ENCODE results near the gene WNT8B.

The WNT8B gene, protein sequence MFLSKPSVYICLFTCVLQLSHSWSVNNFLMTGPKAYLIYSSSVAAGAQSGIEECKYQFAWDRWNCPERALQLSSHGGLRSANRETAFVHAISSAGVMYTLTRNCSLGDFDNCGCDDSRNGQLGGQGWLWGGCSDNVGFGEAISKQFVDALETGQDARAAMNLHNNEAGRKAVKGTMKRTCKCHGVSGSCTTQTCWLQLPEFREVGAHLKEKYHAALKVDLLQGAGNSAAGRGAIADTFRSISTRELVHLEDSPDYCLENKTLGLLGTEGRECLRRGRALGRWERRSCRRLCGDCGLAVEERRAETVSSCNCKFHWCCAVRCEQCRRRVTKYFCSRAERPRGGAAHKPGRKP

DNA sequence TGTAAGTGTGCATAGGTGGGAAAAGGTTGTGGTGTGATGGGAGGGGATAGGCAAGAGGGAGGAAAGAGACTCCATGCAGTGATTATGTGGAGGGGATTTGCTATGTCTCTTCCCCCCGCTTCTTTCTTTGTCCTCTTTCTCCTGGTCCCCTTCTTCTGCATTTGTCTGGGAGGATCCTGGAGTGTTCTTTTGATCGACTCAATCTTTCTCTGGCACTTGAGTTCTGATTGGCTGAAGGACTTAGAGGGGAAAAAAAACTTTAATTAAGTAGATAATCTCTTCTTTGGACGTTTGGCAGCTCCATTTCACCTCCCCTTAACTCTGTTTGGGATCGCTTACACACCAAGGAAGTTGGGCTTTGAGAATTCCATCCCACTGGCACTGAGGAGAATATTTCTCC, at the start of gene WNT8B:
TSS of gene WNT8B (plus strand) at position 301 of the 400 bp plus-strand sequence. CDS start 160 bp downstream, outside the sequence.
- no peak for DNase-seq

GRCh38 chr10:100413173-100413572, 49.6 kb upstream of the WNT8B start:
- DNase-seq: no peak

DNA sequence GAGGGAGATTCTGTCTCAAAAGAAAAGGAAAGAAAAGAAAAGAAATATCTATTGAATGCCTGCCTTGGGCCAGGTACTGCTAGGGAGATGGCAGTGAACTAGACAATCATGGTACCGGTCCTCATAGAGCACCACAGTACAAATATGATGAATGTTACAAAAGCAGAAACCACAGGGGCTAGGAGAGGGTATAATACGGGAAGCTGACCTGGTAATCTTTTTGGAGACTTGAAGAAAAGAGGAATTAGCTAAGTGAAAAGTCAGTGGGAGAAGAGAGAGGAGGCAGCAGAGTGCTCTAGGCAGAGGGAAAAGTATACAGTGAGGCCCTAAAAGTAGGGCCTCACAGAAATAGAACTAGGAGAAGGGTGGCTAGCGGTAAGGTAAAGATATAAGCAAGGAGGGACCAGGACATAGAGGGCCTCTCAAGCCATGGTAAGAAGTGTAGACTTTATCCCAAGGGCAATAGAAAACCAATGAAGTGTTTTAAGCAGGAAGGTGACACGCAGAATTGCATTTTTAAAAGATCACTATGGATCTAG, 42.8 kb upstream of the WNT8B start:
- no peak for DNase-seq

DNA sequence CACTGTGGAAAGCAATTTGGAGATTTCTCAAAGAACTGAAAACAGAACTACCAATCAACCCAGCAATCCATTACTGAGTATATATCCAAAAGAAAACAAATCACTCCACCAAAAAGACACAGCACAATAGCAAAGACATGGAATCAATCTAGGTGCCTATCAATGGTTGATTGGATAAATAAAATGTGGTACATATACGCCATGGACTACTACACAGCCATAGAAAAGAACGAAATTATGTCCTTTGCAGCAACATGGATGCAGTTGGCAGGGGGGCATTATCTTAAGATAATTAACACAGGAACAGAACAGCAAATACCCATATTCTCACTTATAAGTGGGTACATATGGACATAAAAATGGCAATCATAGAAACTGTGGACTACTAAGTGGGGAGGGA, 35.4 kb upstream of the WNT8B start:
- no peak for DNase-seq

DNA sequence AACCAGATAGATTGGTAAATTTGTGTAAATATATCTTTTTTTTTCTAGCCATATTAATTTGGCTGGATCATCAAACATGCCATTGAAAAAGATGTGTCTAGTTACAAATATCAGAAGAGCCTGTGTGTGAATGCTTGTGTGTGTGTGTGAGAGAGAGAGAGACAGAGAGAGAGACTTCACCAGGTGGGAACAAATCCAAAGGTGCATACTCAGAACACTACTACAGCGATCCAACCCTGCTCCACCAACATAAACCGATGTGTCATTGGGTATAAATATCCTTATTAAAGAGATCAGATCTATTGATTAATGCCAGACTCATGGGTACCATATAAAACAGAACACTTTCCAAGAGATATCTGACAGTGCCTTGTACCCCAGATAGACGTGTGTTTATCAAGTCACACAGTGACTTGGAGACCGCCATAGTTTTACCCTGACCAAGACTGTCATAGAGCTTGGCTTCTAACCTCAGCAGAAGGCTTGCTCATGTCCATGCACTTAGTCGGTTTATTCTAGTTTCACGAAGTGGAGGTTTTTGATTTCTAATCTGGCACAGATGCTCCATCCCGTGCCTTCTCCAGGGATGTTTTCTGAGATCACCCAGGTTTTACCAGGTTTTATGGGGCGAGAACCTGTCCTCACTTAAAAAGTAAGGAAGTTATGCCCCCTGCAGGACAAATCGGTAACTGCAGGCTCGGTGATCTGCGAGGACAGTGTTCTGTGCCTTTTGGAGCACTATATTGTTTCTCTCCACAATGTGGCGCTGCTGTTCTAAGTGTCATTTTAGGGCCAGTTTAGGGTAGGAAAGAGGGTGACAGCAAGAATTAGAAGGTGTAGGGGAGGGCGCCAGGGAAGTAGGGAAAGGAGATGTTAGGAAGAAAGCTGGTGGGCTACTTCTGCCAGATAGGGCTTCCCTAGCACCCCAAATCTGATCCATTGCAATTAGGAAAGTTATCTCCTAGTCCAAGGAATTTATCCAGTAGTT, 29.3 kb upstream of the WNT8B start:
- peak; percentile 55 for DNase-seq

DNA sequence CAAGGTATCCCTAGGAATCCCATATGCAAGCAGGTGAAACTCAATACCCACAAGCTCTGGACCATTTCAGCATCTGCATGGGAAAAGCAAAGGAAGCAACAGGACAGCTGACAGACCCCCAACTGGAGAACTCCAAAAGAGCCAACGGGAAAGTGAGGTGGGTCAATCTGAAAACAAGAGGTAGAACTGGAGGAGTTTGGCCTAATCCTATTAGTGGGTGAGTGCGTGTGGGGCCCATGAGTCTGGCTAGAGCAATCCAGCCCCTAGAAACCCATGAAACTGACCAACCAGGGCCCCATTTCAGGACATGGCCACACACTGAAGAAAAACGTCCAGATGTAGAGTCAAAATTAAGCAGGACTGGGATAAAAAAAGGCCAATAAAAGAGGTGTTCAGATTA, 26.6 kb upstream of the WNT8B start:
- DNase-seq: no peak

GRCh38 chr10:100438674-100439315, 24.0 kb upstream of the WNT8B start:
- no peak for DNase-seq

DNA sequence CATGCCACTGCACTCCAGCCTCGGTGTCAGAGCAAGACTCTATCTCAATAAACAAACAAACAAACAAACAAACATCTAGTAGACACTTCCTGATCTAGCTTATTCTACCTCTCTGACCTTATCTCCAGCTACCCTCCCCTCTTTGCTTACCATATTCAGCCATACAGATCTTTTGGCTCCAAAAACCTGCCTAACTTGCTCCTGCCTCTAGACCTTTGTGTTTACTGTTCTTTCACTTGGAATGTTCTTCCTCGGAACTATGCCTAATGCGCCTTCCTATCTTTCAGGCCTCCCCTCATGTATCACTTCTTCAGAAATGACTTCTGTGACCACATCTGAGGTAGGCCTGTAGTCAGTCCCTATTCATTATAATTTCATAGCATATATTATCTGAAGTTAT, 20.3 kb upstream of the WNT8B start:
- no peak for DNase-seq

DNA sequence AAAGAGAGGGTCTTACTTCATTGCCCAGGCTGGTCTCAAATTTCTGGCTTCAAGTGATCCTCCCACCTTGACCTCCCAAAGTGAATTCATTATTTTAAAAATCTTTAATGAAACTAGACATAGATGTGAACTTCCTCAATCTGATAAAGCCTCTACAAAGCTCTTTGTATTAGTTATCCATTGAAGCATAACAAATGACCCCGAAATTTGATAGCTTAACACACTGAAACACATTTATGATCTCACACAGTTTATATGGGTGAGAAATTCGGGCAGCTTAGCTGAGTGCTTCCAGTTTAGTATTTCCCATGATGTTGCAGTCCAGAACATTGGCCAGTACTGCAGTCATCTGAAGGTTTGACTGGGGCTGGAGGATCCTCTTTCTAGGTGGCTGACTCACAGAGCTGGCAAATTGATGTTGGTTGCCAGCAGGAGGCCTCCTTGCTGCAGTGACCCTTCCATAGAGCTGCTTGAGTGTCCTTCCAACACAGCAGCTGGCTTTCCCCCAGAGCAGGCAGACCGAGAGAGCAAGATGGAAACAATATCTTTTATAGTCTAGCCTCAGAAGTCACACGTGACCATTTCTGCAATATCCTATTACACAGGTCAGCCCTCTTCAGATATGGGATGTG, 16.6 kb upstream of the WNT8B start:
- DNase-seq: no peak

GRCh38 chr10:100447663-100448062, 15.1 kb upstream of the WNT8B start:
- DNase-seq: no peak

GRCh38 chr10:100448951-100449350, 13.9 kb upstream of the WNT8B start:
- no peak for DNase-seq

- no peak for DNase-seq
Measured at GRCh38 chr10:100468322-100468721, 5.5 kb downstream of the WNT8B start.

DNA sequence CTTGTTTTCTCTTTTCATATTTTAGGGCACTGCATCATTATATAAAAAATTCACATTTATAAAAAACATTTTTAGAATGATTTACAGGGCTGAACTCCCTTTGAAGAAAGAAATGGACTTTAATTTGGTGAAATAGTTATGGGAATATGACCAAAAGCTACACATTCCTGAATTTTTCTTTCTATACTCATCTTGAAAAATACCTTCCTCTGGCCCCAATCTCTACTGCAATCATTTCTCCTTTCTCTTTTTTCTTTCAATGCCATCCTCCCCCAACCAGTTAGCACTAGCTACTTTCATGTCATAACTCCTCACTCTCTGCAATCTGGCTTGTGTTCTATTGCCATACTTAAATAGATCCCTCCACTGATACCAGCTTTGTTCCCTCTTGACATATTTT, 6.2 kb downstream of the WNT8B start:
- DNase-seq: no peak

GRCh38 chr10:100469756-100470155, 6.9 kb downstream of the WNT8B start:
- no peak for DNase-seq

- DNase-seq: no peak
Measured at GRCh38 chr10:100470367-100470766, 7.6 kb downstream of the WNT8B start.

GRCh38 chr10:100477970-100478369, 15.2 kb downstream of the WNT8B start:
- DNase-seq: no peak

- no peak for DNase-seq
Measured at GRCh38 chr10:100479037-100479436, 16.2 kb downstream of the WNT8B start.

DNA sequence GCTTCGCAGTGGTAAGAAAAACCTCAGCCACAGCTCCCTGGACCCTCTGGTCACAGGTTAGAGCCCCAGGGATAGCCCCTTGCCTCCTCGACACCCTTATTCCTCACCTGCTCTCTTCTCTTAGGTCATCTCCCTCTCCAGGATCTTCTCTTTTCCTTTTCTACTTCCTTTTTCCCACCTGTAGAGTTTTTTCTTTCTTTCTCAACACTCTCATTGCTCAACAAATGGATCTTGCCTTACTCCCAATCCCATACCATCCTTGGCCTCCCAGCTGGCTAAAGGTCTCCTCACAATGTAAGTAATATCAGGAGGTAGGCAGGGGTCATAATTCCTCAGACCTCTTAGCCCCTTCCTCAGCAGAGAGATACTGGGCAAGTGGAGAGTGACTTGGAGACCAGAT, 17.2 kb downstream of the WNT8B start:
- DNase-seq: no peak

GRCh38 chr10:100481462-100482081, 18.8 kb downstream of the WNT8B start:
- DNase-seq: peak; percentile 45

DNA sequence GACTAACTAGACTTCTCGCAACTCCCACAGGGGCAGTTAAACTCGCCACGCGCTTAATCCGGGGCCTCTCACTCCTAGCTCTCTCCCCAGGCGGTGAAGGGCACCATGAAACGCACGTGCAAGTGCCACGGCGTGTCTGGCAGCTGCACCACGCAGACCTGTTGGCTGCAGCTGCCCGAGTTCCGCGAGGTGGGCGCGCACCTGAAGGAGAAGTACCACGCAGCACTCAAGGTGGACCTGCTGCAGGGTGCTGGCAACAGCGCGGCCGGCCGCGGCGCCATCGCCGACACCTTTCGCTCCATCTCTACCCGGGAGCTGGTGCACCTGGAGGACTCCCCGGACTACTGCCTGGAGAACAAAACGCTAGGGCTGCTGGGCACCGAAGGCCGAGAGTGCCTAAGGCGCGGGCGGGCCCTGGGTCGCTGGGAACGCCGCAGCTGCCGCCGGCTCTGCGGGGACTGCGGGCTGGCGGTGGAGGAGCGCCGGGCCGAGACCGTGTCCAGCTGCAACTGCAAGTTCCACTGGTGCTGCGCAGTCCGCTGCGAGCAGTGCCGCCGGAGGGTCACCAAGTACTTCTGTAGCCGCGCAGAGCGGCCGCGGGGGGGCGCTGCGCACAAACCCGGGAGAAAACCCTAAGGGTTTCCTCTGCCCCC, 19.5 kb downstream of the WNT8B start:
- peak; percentile 0 for DNase-seq

DNA sequence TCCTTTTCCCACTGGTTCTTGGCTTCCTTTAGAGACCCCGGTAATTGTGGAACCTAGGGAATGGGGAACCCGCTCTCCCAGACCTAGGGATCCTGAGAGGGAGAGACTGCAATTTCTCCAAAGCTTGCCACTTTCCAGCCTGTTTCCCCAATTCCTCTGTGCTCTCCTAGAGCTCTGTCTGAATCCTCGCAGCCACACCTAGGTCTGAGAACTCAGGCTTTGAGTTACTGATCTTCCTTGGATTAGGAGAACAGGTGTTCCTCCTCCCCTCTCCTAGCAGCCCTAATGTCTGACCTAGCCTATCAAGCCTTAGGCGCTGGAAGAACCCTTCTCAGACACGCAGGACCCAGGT, 20.0 kb downstream of the WNT8B start:
- DNase-seq: no peak
